Measurements from ENCODE around the gene SSU72.

GRCh38 chr1:1540818-1541628, 33.6 kb downstream of the SSU72 start:
- TF ChIP-seq EZH2 (IDR thresholded peaks at IDR 0.05; ENCODE audit: borderline replicate concordance, insufficient read depth, low read length, poor library complexity, severe bottlenecking) (no peak), CTCF (IDR thresholded peaks at IDR 0.05; ENCODE audit: poor library complexity, severe bottlenecking) (no peak), EP300 (conservative IDR thresholded peaks at IDR 0.05; ENCODE audit: poor library complexity, severe bottlenecking) (no peak), MXI1 (conservative IDR thresholded peaks at IDR 0.05; ENCODE audit: poor library complexity, severe bottlenecking) (no peak), TAF1 (IDR thresholded peaks at IDR 0.05; ENCODE audit: low read depth) (no peak), REST (IDR thresholded peaks at IDR 0.05; ENCODE audit: borderline replicate concordance) (no peak), POLR2AphosphoS5 (IDR thresholded peaks at IDR 0.05) (no peak), SMC3 (conservative IDR thresholded peaks at IDR 0.05; ENCODE audit: poor library complexity) (no peak)

Data from neural cell (in vitro differentiated cells).